WTC11 (cell line): ENCODE measurements around the gene FGF11.

Source experiments
- ATF3 ChIP-seq: sonication (generic); formaldehyde crosslinking; conservative IDR thresholded peaks from 2 replicates; pipeline ENCODE4 v1.8.1; 2022; ENCODE audit warnings: mild to moderate bottlenecking, missing genetic modification reagents
- CTCF ChIP-seq: fragments of 200-600 bp; IDR thresholded peaks from 2 replicates; pipeline ENCODE4 v1.8.0; 2022; ENCODE audit warnings: antibody characterized with exemption
- ELF4 ChIP-seq: sonication (generic); formaldehyde crosslinking; IDR thresholded peaks from 2 replicates; pipeline ENCODE4 v1.8.1; 2022; ENCODE audit warnings: low read depth, mild to moderate bottlenecking, moderate library complexity, missing genetic modification reagents
- KAT7 ChIP-seq: sonication (generic); formaldehyde crosslinking; IDR thresholded peaks from 2 replicates; pipeline ENCODE4 v1.8.1; 2023; ENCODE audit warnings: missing genetic modification reagents, mild to moderate bottlenecking, borderline replicate concordance
- NR1H2 ChIP-seq: sonication (generic); formaldehyde crosslinking; IDR thresholded peaks from 2 replicates; pipeline ENCODE4 v1.9.0; 2021; ENCODE audit warnings: mild to moderate bottlenecking, moderate library complexity, missing genetic modification reagents
- NR3C1 ChIP-seq: sonication (generic); formaldehyde crosslinking; conservative IDR thresholded peaks from 2 replicates; pipeline ENCODE4 v1.8.1; 2023; ENCODE audit warnings: low read depth, mild to moderate bottlenecking, missing genetic modification reagents
- SP1 ChIP-seq: sonication (generic); formaldehyde crosslinking; conservative IDR thresholded peaks from 2 replicates; pipeline ENCODE4 v1.8.1; 2022; ENCODE audit warnings: missing genetic modification reagents
- TEAD4 ChIP-seq: sonication (generic); formaldehyde crosslinking; IDR thresholded peaks from 2 replicates; pipeline ENCODE4 v1.8.0; 2022; ENCODE audit warnings: mild to moderate bottlenecking, missing genetic modification reagents
- ZMAT4 ChIP-seq: fragments of 250-450 bp; sonication (Bioruptor Pico); IDR thresholded peaks from 2 replicates; pipeline ENCODE4 v1.9.0; 2021; ENCODE audit warnings: mild to moderate bottlenecking

- TF ChIP-seq CTCF (no peak), NR3C1 (no peak), SP1 (CRISPR knock-in tag) (no peak), ELF4 (CRISPR knock-in tag) (no peak), ZMAT4 (CRISPR knock-in tag) (no peak), TEAD4 (CRISPR knock-in tag) (no peak), NR1H2 (CRISPR knock-in tag) (no peak), ATF3 (CRISPR knock-in tag) (no peak), KAT7 (CRISPR knock-in tag) (no peak)
Observed at GRCh38 chr17:7411427-7411750, 27.9 kb upstream of the FGF11 start.
